GM20000 (cell line): ENCODE measurements around the gene PAQR6.

Experiments used
- DNase-seq: peaks from one replicate; pipeline ENCODE4 v3.0.0; 2012; ENCODE audit warnings: low spot score
- CTCF ChIP-seq: IDR thresholded peaks from 2 replicates; pipeline ENCODE4 v1.5.1; 2012; ENCODE audit warnings: mild to moderate bottlenecking, control low read depth; ENCODE audit errors: extremely low read depth, missing control alignments

PAQR6 gene

GRCh38 chr1:156195853-156196252, 52.0 kb downstream of the PAQR6 start:
- no peak for DNase-seq
- no peak for TF ChIP-seq CTCF

GRCh38 chr1:156194300-156194652, 53.6 kb downstream of the PAQR6 start:
- no peak for TF ChIP-seq CTCF
- DNase-seq = no peak

GRCh38 chr1:156193488-156194299, 54.2 kb downstream of the PAQR6 start, which contains the start of gene SLC25A44:
TSS of gene SLC25A44 (plus strand) at chr1:156194104. CDS start at chr1:156199848, 5,744 bp downstream.
- DNase-seq = peak; percentile 91
- peak; percentile 17 for TF ChIP-seq CTCF
